ENCODE measurements around the gene TBXT.

TBXT gene

DNA sequence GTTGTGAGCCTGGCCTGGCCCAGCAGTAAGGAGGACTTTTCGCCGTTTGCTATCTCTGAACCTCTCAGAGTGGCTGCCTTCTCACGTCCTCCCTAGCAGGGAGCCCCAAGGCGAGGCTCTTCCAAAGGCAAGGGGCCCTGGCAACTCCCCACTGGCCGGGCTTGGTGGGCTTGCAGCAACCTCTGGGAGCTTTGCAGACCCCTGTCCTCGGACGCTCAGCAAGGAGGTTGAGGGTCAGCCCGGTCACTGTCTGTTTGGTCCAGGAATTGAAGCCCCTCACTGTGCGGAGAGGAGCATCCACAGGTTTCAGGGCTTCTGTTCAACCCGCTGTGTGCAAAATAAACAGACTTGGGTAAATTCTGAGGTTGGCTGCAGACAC, 28.2 kb upstream of the TBXT start:
- TF ChIP-seq, protein P1, sequence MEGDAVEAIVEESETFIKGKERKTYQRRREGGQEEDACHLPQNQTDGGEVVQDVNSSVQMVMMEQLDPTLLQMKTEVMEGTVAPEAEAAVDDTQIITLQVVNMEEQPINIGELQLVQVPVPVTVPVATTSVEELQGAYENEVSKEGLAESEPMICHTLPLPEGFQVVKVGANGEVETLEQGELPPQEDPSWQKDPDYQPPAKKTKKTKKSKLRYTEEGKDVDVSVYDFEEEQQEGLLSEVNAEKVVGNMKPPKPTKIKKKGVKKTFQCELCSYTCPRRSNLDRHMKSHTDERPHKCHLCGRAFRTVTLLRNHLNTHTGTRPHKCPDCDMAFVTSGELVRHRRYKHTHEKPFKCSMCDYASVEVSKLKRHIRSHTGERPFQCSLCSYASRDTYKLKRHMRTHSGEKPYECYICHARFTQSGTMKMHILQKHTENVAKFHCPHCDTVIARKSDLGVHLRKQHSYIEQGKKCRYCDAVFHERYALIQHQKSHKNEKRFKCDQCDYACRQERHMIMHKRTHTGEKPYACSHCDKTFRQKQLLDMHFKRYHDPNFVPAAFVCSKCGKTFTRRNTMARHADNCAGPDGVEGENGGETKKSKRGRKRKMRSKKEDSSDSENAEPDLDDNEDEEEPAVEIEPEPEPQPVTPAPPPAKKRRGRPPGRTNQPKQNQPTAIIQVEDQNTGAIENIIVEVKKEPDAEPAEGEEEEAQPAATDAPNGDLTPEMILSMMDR (IDR thresholded peaks at IDR 0.05), result no peak
- Histone ChIP-seq H3K9me3 (no peaks in the 10 kb centered on the region), H3K36me3 (no peaks in the 10 kb centered on the region), H3K4me3 (ENCODE audit: low read depth in 1 of 2, low read length in 1 of 2) (no peak overlapping the region), H3K27ac (peak overlapping the region; percentile 36), H3K4me1 (ENCODE audit: control insufficient read depth in 1 of 2, insufficient read depth in 1 of 2, low read depth in 1 of 2, low read length in 1 of 2) (peaks cover 9 to 11% of the 10 kb centered on the region in 2 experiments), H3K27me3 (peaks cover 15% of the 10 kb centered on the region)

DNA sequence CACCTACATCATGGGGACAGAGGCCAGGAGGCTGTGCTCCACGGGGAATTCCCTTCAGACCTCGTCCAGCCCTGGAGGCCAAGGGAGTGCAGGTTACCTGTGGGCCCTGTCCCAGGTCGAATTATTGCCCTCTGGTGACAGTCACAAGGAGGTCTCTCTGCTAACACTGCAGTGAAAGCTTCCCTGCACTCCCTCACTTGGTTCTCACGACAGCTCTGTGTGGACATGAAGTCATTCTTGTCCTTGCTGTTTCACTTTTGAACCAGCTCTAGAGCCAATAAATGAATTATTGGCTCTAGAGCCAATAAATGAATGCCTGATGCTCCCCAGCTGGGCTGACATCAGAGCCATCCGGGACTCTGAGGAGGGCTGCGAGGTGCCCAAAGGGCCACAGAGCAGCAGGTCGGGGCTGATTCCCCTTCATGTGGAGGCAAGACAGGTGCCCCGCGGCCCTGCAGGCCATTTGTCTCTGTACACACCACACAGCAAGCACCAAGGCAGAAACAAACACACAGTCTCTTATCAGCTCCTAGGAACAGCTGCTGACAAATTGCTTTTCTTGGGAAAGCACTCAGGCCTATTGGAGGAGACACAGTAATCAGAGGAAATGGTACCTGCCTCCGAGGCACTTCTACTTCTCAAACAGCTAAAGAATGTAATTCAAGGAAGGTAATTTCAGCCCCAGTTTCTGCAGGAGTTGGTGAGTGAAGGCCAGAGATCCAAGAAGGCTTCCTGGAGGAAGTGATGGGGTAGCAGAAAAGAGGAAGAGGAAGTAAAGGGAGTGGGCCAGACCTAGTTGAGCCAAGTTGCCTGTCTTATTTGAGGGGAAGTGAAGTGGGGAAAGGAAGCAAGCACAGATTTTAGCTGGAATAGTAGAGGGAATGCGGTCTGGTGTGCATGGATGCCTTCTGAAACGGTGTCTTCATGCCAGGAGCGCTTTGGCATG, 27.5 kb upstream of the TBXT start:
- Histone ChIP-seq H3K27ac (peak overlapping the region; percentile 36), H3K36me3 (no peaks in the 10 kb centered on the region), H3K9me3 (no peaks in the 10 kb centered on the region), H3K4me3 (ENCODE audit: low read depth in 1 of 2, low read length in 1 of 2) (no peak overlapping the region), H3K4me1 (ENCODE audit: control insufficient read depth in 1 of 2, insufficient read depth in 1 of 2, low read depth in 1 of 2, low read length in 1 of 2) (peaks cover 9 to 11% of the 10 kb centered on the region in 2 experiments), H3K27me3 (peaks cover 15% of the 10 kb centered on the region)
- TF ChIP-seq, protein P1 (IDR thresholded peaks at IDR 0.05), result no peak

DNA sequence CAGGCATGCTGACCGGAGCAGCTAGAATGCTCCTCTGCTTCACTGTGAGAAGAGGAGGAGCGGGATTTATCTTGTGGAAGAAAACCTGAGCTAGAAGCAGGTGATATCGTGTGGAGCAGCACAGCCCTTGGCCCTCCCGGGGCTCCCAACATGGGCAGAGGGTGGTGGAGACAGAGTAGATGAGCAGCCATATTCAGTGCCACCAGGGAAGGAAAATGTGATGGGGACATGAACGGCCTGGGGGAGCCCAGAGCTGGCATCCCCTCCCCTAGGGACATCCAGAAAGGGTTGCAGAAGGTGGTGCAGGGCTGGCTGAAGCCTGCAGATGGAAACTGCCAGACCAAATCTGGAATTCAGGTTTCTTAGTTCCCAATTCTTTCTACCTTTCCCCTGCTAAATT, 24.9 kb upstream of the TBXT start:
- Histone ChIP-seq H3K27me3 (peaks cover 6% of the 10 kb centered on the region), H3K9me3 (no peaks in the 10 kb centered on the region), H3K4me3 (ENCODE audit: low read depth in 1 of 2, low read length in 1 of 2) (no peak overlapping the region), H3K27ac (no peak overlapping the region), H3K36me3 (no peaks in the 10 kb centered on the region), H3K4me1 (ENCODE audit: control insufficient read depth in 1 of 2, insufficient read depth in 1 of 2, low read depth in 1 of 2, low read length in 1 of 2) (peaks cover 9 to 11% of the 10 kb centered on the region in 2 experiments)
- TF ChIP-seq, protein P1 (IDR thresholded peaks at IDR 0.05), result no peak

DNA sequence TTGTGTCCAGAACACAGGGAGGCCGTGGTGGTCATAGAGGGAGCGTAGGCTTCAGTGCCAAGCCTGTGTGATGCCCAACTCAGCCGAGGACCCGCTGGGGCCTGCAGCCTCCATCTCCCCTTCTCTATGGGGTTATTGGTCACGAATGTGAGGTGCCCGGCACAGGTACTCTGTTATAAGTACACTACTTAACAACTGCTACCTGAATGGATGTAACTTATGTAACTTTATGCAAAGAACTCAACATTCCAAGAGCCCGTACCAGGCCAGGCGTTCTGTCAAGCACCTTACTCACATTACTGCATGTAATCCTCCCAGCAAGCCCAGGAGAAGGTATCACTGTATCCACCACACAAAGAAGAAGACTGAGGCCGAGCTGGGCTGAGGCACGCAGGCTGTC, 24.5 kb upstream of the TBXT start:
- H3K27ac ChIP-seq, result no peak overlapping the region
- TF ChIP-seq, protein P1 (IDR thresholded peaks at IDR 0.05), result no peak
- H3K9me3 ChIP-seq, result no peaks in the 10 kb centered on the region
- H3K4me1 ChIP-seq (ENCODE audit: control insufficient read depth in 1 of 2, insufficient read depth in 1 of 2, low read depth in 1 of 2, low read length in 1 of 2), result peaks cover 9 to 11% of the 10 kb centered on the region in 2 experiments
- no peak overlapping the region for H3K4me3 ChIP-seq (ENCODE audit: low read depth in 1 of 2, low read length in 1 of 2)
- peaks cover 1% of the 10 kb centered on the region for H3K27me3 ChIP-seq
- H3K36me3 ChIP-seq, result no peaks in the 10 kb centered on the region

DNA sequence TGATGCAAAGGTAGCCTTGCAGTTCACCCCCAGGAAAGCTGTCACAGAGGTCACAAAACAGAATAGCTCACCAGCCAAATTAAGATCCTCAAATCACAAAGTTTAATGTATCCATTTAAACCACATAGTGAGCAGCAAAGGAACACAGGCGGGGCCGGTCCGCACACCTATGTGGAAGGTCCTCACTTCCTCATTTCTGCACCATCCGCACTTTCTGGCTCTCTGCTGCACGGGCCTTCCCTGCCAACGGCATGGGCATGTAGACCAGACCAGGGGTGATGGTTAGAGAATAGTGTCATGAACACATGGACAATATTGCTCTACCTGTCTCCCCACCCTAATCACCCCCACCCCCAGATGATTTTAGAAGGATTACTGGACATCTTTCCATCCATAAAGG, 12.1 kb upstream of the TBXT start:
- Histone ChIP-seq H3K4me3 (ENCODE audit: low read depth in 1 of 2, low read length in 1 of 2) (no peak overlapping the region), H3K36me3 (no peaks in the 10 kb centered on the region), H3K4me1 (ENCODE audit: control insufficient read depth in 1 of 2, insufficient read depth in 1 of 2, low read depth in 1 of 2, low read length in 1 of 2) (no peaks in the 10 kb centered on the region), H3K27me3 (peaks cover 64% of the 10 kb centered on the region), H3K27ac (no peak overlapping the region), H3K9me3 (no peaks in the 10 kb centered on the region)
- TF ChIP-seq, protein P1 (IDR thresholded peaks at IDR 0.05), result no peak

Data from neutrophil (primary cell).